HG02973 (cell line): ENCODE results near the gene SLC39A3.

ENCODE experiments used
- ATAC-seq: cut with Tn5 transposase; IDR thresholded peaks from one replicate; pipeline ENCODE4 v1.9.1; 2021; ENCODE audit warnings: moderate library complexity; ENCODE audit not compliant: unreplicated experiment

Gene SLC39A3

DNA sequence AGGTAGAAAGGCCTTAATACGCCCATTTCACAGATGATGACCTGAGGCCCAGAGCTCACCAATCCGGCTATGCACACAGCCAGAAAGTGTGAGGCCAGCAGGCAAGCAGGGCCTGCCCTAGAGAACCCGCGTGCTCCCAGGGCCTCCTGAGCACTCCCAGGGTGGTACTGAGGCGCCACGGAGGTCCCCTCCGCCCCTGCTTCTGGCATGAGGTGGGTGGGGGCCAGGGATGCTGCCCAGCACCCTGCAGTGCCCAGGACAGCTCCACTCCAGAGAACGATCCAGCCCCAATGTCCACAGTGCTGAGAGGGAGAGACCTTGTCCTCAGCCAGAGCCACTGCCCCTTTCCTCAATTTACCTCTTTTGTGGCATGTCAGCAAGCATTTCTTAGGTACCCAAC, 29.4 kb upstream of the SLC39A3 start:
- ATAC-seq, result no peak

DNA sequence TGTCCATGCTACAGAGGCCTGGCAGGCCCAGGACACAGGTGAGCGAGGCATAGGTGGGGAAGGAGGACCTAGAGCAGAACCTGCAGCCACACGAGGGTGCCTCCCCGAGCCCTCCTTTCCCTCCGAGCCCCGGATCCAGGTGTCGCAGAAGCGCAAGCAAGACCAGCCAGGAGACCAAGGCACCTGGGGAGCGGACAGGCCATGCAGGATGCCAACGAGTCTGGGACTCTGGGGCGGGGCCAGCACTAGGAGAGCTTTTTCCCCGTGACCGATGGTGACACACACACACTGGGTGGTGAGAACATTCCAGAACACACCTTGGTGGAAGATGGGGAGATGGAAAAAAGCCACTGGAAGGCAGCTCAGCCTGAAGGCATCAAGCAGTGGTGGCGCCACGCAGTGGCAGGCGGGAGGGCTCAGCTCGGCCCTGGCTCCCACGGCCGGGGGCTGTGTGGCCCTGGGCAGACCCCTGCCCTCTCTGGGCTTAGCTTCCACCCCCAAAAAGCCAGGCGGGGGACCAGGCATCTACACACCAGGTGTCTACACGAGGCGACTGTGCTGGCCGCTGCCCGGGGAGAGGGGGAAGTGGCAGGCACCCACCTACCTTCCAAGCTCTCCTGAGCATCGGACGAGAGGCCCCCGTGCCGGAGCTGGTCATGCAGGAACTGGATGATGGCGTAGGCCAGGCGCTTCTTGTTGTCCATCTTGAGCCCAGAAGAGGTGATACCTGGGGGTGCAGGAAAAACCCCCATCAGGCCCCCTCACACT, 28.7 kb upstream of the SLC39A3 start:
- ATAC-seq, result no peak

DNA sequence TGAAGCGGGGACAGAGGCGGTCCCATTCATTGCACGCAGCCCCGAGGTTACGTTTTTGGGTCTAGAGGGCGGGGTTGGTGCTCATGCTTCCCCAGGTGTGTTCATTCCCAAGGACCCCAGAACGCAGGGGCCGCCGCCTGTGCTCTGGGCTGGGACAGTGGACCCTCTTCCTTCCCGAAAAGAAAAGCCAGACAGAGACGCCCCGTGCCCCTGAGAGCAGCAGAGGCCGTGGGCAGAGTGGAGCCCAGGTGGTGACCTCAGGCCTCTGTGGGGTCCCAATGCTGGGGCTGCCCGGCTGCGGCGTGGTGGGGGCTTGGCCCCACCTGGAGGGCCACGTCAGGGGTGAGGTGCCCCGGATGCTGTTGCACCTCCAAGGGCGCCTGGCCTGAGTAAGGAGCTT, 27.9 kb upstream of the SLC39A3 start:
- no peak for ATAC-seq

DNA sequence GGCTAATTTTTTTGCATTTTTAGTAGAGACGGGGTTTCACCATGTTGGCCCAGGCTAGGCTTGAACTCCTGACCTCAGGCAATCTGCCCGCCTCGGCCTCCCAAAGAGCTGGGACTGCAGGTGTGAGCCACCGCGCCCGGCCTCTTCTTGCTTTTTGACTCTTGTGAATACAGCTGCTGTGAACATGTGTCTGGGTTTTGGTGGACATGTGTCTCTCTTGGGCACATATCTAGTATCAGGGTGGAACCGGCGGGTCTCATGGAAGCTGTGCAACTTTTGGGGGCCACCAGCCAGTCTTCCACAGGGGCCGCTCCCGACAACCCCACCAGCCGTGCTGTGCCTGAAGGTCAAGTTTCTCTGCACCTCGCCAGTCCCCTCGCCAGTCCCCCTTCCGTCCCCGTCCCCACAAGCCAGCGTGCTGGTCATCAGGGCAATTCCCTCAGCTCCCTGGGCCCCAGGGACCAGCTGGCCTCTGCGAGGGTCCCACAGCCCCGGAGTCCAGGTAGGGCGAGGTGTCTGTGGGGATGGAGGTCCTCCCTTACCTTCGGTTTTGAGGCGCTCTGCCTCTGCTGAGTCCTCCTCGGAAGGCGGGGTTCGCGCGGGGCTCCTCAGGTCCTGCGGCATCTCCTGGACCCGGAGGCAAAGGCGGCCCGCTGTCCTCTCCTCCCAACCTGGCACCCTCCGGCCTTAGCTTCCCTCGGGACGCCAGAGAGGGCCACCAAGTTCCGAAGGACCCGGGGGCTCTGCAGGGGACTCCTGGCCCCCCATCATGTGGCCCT, 27.0 kb upstream of the SLC39A3 start:
- no peak for ATAC-seq

DNA sequence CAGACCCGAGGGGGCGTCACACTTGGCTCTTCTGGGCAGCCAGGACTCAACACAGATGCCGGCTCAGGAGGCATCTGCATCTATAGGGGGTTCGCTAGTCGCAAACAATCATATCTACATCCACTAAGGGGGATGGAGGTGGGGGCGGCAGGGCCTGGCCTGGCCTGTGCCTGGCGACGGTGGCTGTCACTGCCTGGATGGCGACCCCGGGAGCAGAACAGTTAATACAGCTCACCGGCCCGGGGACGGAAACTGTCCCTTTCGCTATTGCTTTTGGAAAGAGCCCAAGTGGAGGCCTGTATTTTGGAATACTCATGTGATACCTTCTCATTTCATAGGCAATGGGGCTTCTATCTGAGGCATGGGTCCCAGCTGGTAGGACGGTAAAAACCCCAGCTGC, 25.6 kb upstream of the SLC39A3 start:
- ATAC-seq, result no peak

DNA sequence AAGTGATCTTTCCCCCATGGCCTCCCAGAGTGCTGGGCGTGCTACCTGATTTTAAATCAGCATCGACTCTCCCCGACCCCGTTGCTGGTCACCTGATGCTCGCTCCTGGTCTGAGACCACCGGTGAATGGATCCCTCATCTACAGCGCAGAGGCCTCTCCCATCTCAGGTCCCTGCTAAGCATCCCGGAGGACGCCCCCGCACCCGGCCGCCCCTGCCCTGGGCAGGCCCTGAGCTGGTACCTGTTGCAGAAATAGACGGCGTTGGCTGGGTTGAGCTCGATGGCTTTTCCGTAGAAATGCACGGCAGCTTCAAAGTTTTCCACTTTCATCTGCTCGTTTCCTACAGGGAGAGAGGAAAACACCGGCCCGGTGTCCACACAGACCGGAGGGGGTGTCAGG, 25.1 kb upstream of the SLC39A3 start:
- no peak for ATAC-seq

DNA sequence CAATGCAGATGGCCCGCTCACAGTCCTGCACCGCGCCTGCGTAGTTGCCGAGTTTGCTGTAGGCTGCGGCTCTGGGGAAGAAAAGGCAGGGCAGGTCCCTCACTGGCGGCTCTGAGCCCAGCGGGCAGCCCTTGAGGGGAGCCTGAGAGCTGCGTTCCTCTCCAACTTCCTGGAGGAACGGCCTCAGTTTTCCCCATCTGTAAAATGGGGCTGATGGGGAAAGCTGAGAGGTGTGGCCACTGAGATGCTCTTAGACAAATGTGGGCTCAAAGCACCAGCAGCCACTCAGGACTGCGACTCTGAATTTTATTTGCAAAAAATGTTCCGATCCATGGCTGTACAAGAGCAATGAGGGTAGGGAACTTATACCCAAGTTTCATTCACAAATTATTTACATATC, 23.9 kb upstream of the SLC39A3 start:
- ATAC-seq, result no peak

DNA sequence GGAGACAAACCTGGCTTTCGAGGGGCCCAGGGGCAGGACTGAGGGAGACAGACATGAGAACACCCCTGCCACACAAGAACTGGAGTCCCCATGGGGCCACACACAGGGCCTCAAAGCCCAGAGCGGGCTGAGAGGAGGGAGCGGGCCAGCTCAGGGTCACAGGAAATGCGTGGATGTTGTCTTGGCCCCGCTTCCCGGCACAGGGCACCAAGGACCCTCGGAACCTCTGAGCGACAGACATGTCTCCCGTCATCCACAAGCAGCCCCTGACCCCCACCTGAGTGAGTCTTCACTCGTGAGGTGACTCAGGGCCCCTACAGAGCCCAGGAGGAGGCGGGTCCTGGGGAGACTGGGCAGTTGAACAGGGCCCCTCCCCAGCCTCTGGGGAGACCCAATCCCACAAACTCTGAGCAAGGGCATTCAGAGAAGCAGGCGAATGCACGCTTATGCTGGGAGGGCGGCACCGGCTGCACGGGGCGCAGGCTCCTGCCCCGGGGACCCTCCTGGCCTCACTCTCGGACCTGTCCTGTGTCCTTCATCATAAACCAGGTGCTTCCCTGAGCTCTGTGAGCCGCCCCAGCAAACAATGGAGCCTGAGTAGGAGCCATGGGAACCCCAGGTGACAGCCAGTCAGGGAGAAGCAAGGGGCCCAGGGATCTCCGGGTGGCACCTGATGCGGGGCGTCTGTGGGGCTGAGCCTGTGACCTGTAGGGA, 23.1 kb upstream of the SLC39A3 start:
- ATAC-seq, result no peak

DNA sequence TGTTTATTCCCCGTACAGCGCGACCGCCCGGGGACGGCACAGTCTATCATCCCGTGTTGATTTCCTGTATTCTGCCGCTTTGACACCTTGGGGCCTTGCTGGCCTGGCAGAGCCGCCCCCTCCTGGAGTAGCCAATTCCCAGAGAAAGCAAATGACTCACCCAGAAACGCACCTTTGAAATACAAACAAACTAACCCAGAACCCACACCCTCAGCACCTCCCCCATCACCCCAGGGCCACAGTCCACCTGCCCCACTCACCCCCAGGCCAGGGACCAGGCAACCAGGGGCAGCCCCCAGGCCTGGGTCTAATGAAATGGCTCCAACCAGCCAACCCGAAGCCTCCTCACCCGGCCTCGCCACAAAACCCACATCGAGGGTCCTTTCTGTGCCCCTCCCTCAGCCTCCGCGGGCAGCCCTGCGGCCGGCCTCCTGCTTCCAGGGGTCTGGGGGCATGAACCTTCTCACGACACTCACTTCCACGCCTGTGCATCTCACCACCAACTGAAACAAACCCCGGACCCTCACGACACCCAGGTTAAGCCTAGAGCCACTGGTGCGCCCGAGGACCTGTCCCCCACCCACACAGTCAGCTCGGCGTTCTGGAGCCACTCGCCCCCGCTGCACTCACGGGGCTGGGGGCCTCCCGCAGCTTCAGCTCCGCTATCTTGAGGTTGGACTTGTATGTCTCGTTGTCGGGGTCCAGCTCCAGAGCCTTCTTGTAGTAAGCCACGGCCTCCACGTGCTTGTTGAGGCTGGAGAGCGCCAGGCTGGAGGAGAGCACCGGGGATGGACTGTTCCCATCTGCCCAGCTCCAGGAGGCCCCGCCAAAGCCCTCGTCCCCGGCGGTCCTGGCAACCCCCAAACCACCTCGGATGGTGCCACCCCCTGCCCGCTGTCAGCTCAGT, 22.3 kb upstream of the SLC39A3 start:
- no peak for ATAC-seq

DNA sequence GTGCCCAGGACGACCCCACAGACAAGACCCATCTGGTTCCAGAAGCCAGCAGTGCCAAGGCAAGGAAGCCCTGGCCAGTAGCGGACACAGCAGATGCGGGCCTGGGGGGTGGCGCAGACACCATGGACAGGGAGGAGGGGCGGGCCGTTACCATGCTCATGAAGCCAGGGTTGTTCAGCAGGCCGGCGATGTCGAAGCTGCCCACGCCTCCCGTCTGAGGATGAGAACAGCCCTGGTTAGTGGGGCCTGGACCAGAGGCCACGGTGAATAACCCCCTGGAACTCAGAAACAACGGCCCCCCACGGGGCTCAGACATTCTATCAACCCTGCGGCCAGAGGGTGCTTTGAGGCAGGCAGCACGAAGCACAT, 21.5 kb upstream of the SLC39A3 start:
- no peak for ATAC-seq

DNA sequence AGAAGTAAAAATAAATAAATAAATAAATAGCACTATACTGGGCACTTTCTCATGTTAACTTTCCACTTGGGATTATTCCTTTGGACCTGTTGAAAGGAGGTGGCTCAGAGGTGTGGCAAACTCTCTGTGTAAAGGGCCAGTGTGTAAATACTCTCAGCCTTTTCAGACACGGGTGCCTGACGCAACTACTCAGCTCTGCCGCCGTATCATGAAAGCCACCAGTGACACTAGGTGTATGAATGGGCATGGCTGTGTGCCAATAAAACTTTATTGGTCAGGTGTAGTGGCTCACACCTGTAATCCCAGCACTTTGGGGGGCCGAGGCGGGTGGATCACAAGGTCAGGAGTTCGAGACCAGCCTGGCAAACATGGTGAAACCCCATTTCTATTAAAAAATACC, 20.1 kb upstream of the SLC39A3 start:
- no peak for ATAC-seq

DNA sequence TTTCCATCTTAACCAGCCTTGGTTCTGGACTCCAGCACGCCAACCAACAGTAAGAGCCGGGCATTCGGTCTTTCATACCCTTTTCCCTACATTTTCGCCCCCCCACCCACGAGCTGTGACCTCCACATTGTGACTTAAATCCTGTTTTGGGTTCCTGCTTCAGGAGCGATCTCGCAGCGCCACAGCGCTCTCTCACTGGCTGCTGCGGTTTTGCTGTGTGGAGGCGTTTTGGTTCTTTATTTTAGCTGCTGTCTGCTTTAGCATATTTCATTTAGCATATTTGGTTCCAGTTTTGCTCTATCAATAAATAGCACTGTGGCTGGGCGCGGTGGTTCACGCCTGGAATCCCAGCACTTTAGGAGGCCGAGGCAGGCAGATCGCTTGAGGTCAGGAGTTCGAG, 19.5 kb upstream of the SLC39A3 start:
- no peak for ATAC-seq

DNA sequence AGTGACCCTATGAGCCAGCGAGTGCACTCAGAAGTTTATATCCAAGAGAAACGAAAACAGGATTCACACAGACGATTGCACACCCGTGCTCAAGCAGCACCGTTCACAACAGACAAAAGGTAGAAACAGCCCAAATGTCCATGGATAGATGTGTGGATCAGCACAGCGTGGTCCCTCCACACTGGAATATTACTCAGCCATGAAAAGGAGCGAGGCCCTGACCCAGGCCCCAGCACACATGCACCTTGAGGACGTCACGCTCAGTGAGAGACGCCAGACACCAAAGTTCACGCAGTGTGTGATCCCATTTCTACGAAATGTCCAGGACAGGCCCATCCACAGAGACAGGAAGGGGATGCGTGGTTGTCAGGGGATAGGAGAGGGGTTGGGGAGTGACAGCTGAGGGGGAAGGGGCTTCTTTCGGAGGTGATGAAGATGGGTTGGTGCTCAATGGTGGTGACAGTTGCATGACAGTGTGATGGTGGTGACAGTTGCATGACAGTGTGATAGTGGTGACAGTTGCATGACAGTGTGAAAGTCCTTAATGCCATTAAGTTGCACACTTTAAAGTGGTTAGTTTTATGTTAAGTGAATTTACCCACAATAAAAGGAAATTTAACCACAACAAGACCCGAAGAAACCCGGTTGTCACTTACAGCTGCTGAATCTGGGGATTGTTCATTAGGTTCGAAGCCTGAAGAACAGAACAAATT, 18.9 kb upstream of the SLC39A3 start:
- ATAC-seq, result no peak

DNA sequence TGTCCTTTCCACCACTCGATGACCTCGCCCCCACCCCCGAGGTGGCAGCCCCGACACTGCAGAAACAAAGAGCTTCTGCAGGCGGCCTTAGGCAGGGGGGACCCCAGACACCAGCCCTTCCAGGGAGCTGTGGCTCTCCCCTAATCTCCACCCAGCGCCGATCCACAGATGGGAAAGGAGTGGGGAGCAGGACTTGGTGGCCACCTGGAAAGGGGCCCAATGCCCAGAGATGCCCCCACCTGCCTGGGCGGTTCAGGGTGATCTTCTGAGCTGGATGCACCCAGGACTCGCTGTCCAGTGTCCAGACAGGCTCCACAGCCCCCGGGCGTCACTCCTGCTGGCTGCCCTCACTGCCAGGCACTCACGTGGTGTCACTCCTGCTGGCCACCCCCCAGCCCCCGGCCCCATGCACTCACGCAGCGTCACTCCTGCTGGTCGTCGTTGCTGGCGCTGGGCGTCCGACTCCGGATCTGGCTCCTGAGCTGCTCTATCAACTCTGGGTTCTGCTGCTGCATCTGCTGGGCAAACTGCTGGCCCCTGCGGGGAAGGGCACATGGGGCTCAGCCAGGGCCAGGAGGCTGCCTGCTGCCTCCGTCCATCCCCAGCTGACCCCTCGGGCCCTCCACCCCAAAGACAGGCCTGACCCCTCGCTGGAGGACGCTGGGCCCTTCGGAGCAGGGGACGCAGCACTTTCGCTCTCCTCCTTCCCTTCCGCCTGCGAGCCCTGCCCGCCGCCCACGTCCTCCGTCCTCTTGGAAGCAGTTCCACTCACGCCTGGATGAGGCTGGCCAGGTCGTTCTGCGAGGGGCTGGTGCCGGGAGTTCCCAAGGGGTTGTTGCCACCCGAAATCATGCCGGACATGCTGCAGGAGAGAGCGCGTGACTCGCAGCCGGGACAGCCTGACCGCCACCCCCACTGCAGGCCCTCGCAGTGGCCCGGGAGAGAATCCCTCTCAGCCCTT, 17.4 kb upstream of the SLC39A3 start:
- ATAC-seq, result no peak

DNA sequence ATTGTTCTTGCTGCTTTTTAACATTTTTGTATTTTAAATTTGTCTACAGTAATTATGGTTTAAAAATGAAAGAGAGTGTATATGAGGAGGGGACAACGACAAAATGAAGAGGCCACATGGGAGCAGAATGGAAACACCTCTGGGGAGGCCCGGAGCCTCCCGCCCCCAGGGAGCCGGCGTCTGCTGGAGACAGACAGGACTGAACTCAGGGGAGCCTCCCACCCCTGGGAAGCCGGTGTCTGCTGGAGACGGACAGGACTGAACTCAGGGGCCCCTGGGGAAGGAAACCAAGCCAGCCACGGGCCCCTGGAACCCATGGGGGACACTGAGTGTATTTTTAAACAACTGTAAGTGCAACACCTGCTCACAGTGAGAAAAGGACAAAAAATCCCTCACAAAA, 16.7 kb upstream of the SLC39A3 start:
- no peak for ATAC-seq

DNA sequence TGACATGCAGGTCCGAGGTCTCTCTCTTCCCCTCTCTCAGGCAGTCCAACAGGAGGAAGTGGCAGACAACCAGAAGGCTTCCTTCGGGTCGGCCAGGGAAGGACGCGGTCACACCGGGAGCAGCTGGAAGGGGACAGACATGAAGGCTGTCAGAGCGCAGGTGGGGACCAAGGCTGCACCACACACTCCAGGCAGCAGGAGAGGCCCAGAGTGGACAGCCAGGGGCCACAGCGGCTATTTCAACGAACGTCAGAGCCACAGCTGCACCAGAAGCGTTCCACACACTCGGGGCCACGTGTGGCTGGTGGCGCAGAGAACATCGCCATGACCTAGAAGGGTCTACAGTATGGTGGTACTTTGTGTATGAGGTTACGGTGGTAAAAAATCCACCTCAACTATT, 16.0 kb upstream of the SLC39A3 start:
- ATAC-seq, result no peak

DNA sequence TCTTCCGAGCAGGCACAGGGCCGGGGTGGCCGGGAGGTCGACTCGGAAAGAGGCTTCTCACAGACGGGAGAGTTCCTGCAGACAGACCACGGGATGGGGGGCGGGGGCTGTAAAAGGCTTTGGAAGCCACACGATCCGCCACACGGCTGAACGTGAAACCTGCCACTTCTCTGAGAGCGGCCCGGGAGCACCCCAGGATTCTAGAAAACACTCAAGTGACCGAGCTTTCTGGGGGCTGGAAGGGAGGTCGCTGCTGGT, 15.6 kb upstream of the SLC39A3 start:
- ATAC-seq, result no peak

DNA sequence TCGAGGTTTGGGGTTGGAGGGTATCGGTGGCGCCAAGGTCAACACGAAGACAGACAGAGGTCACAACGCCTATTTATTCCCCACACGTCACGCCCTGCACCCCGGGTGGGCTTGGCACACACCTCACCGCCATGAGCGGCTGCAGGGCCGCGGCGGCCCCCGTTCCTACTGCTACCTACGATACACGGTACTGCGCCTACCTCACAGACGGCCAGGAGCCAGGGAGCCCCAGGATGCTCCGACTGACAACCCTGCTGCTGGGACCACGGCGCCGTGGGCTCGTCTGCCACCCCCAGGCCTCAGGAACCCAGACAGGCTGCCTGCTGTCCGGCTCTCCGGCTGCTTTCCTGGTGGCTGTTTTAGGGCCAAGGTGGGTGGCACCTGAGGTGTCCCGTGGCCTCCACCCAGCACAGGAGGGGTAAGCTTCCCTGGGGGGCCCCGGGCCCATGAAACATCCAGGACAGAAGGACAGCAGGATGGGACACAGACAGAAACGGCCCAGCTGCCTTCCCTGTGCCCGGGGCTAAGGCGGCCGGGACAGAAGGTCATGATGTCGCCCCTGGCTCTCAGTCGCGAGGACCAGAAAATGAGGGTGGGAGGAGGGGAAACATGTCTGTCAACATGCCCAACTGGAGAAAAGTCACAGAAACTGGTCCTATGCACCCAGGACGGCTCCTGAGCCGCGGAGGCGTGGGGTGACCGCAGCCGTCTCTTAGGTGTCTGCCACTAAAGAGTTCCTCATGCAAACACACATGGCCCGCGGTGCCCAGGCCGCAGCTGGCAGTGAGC, 15.0 kb upstream of the SLC39A3 start:
- no peak for ATAC-seq

DNA sequence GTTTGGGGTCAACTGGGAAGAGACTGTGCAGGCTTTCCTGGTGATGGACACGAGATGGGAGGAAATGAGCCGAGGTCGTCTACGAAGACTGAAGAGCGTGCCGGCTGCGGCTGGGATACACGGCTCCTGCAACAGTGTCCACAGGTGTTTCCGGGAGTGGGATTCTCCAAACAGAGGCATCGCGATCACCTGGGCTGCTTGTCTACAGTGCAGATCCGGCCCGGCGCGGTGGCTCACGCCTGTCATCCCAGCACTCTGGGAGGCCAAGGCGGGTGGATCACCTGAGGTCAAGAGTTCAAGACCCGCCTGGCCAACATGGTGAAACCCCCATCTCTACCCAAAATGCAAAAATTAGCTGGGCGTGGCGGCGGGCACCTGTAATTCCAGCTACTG, 11.6 kb upstream of the SLC39A3 start:
- no peak for ATAC-seq
